Measurements from ENCODE around the gene RFX1. TPM values are rescaled to one million over a fixed set of nuclear protein-coding genes. Genes with fewer than 3 reads are reported as not detected.
"Not testable (repeated sequence)": the region's sequence is repeated elsewhere in the genome, so short reads cannot be mapped to it uniquely, and the experiment has no call there.

RFX1 gene
- polyA plus RNA-seq (2012; ENCODE audit: low read depth, missing spikeins), result 3.4 TPM

GRCh38 chr19:14006085-14006765 lies at the start of gene RFX1:
Gene RFX1, minus strand, starts transcription at chr19:14006320. Its CDS starts 12,477 bp downstream, at chr19:13993843.
- FAIRE-seq (peak; percentile 98), DNase-seq (ENCODE audit: insufficient read length, low spot score) (peak; percentile 73)
- TF ChIP-seq POLR2A (IDR thresholded peaks at IDR 0.05; ENCODE audit: low read depth, low read length) (no peak; the same call in 1 of the 2 replicates), POU2F2 (IDR thresholded peaks at IDR 0.05; ENCODE audit: low read depth, low read length) (peak; percentile 48; the same call in 1 of the 2 replicates), PAX5 (IDR thresholded peaks at IDR 0.05; ENCODE audit: insufficient read depth, low read length, severe bottlenecking) (no peak)

GRCh38 chr19:14055396-14055795 lies 49.3 kb upstream of the RFX1 start:
- TF ChIP-seq POLR2A (IDR thresholded peaks at IDR 0.05; ENCODE audit: low read depth, low read length), result no peak
- TF ChIP-seq POU2F2 (IDR thresholded peaks at IDR 0.05; ENCODE audit: low read depth, low read length), result no peak
- TF ChIP-seq POLR2AphosphoS5 (IDR thresholded peaks at IDR 0.05; ENCODE audit: low read depth, low read length), result no peak
- TF ChIP-seq TAF1 (IDR thresholded peaks at IDR 0.05; ENCODE audit: low read depth, low read length), result no peak
- no peak for TF ChIP-seq PAX5 (IDR thresholded peaks at IDR 0.05; ENCODE audit: insufficient read depth, low read length, severe bottlenecking)
- TF ChIP-seq SPI1 (IDR thresholded peaks at IDR 0.05; ENCODE audit: low read depth, low read length), result no peak
- DNase-seq (ENCODE audit: insufficient read length, low spot score) (no peak), FAIRE-seq (no peak)

GRCh38 chr19:14054721-14055120 lies 48.6 kb upstream of the RFX1 start:
- TF ChIP-seq SPI1 (IDR thresholded peaks at IDR 0.05; ENCODE audit: low read depth, low read length) (no peak), POLR2A (IDR thresholded peaks at IDR 0.05; ENCODE audit: low read depth, low read length) (no peak), TAF1 (IDR thresholded peaks at IDR 0.05; ENCODE audit: low read depth, low read length) (no peak)

GRCh38 chr19:14054099-14054498 lies 48.0 kb upstream of the RFX1 start:
- FAIRE-seq (no peak), DNase-seq (ENCODE audit: insufficient read length, low spot score) (no peak)
- no peak for TF ChIP-seq PAX5 (IDR thresholded peaks at IDR 0.05; ENCODE audit: insufficient read depth, low read length, severe bottlenecking)
- no peak for TF ChIP-seq POLR2AphosphoS5 (IDR thresholded peaks at IDR 0.05; ENCODE audit: low read depth, low read length)
- no peak for TF ChIP-seq POU2F2 (IDR thresholded peaks at IDR 0.05; ENCODE audit: low read depth, low read length)
- no peak for TF ChIP-seq SPI1 (IDR thresholded peaks at IDR 0.05; ENCODE audit: low read depth, low read length)
- TF ChIP-seq TAF1 (IDR thresholded peaks at IDR 0.05; ENCODE audit: low read depth, low read length), result no peak
- no peak for TF ChIP-seq POLR2A (IDR thresholded peaks at IDR 0.05; ENCODE audit: low read depth, low read length)

More at GRCh38 chr19:14054721-14055120, 48.6 kb upstream of the RFX1 start:
- no peak for FAIRE-seq
- DNase-seq (ENCODE audit: insufficient read length, low spot score), result no peak

- FAIRE-seq, result no peak
- no peak for DNase-seq (ENCODE audit: insufficient read length, low spot score)
- 0 out of 2 replicates have a peak, but pooled peaks have one; percentile 6 for TF ChIP-seq POLR2AphosphoS5 (IDR thresholded peaks at IDR 0.05; ENCODE audit: low read depth, low read length)
- no peak for TF ChIP-seq TAF1 (IDR thresholded peaks at IDR 0.05; ENCODE audit: low read depth, low read length)
- no peak for TF ChIP-seq SPI1 (IDR thresholded peaks at IDR 0.05; ENCODE audit: low read depth, low read length)
- no peak for TF ChIP-seq PAX5 (IDR thresholded peaks at IDR 0.05; ENCODE audit: insufficient read depth, low read length, severe bottlenecking)
- TF ChIP-seq POU2F2 (IDR thresholded peaks at IDR 0.05; ENCODE audit: low read depth, low read length), result no peak
- TF ChIP-seq POLR2A (IDR thresholded peaks at IDR 0.05; ENCODE audit: low read depth, low read length), result peak; percentile 18; the same call in 1 of the 2 replicates
Measured at GRCh38 chr19:14053500-14053899, 47.4 kb upstream of the RFX1 start.

GRCh38 chr19:14053032-14053431 lies 46.9 kb upstream of the RFX1 start:
- FAIRE-seq, result no peak

GRCh38 chr19:14052470-14052869 lies 46.4 kb upstream of the RFX1 start:
- no peak for FAIRE-seq
- no peak for DNase-seq (ENCODE audit: insufficient read length, low spot score)
- TF ChIP-seq POLR2AphosphoS5 (IDR thresholded peaks at IDR 0.05; ENCODE audit: low read depth, low read length) (no peak), TAF1 (IDR thresholded peaks at IDR 0.05; ENCODE audit: low read depth, low read length) (no peak), POU2F2 (IDR thresholded peaks at IDR 0.05; ENCODE audit: low read depth, low read length) (no peak), PAX5 (IDR thresholded peaks at IDR 0.05; ENCODE audit: insufficient read depth, low read length, severe bottlenecking) (no peak), POLR2A (IDR thresholded peaks at IDR 0.05; ENCODE audit: low read depth, low read length) (no peak), SPI1 (IDR thresholded peaks at IDR 0.05; ENCODE audit: low read depth, low read length) (no peak)

More at GRCh38 chr19:14053032-14053431, 46.9 kb upstream of the RFX1 start:
- no peak for TF ChIP-seq POLR2A (IDR thresholded peaks at IDR 0.05; ENCODE audit: low read depth, low read length)
- no peak for TF ChIP-seq SPI1 (IDR thresholded peaks at IDR 0.05; ENCODE audit: low read depth, low read length)
- DNase-seq (ENCODE audit: insufficient read length, low spot score), result no peak

GRCh38 chr19:14051980-14052379 lies 45.9 kb upstream of the RFX1 start:
- DNase-seq (ENCODE audit: insufficient read length, low spot score), result no peak
- no peak for TF ChIP-seq SPI1 (IDR thresholded peaks at IDR 0.05; ENCODE audit: low read depth, low read length)
- no peak for TF ChIP-seq POLR2A (IDR thresholded peaks at IDR 0.05; ENCODE audit: low read depth, low read length)
- TF ChIP-seq POLR2AphosphoS5 (IDR thresholded peaks at IDR 0.05; ENCODE audit: low read depth, low read length), result no peak
- no peak for TF ChIP-seq PAX5 (IDR thresholded peaks at IDR 0.05; ENCODE audit: insufficient read depth, low read length, severe bottlenecking)
- no peak for TF ChIP-seq TAF1 (IDR thresholded peaks at IDR 0.05; ENCODE audit: low read depth, low read length)
- no peak for TF ChIP-seq POU2F2 (IDR thresholded peaks at IDR 0.05; ENCODE audit: low read depth, low read length)

GRCh38 chr19:14050961-14051360 lies 44.8 kb upstream of the RFX1 start:
- DNase-seq (ENCODE audit: insufficient read length, low spot score); FAIRE-seq: not testable (repeated sequence)

More at GRCh38 chr19:14051980-14052379, 45.9 kb upstream of the RFX1 start:
- no peak for FAIRE-seq

GRCh38 chr19:14050512-14050911 lies 44.4 kb upstream of the RFX1 start:
- TF ChIP-seq POLR2A (IDR thresholded peaks at IDR 0.05; ENCODE audit: low read depth, low read length), result no peak
- TF ChIP-seq POU2F2 (IDR thresholded peaks at IDR 0.05; ENCODE audit: low read depth, low read length), result no peak
- no peak for TF ChIP-seq SPI1 (IDR thresholded peaks at IDR 0.05; ENCODE audit: low read depth, low read length)
- no peak for TF ChIP-seq POLR2AphosphoS5 (IDR thresholded peaks at IDR 0.05; ENCODE audit: low read depth, low read length)
- no peak for TF ChIP-seq PAX5 (IDR thresholded peaks at IDR 0.05; ENCODE audit: insufficient read depth, low read length, severe bottlenecking)
- TF ChIP-seq TAF1 (IDR thresholded peaks at IDR 0.05; ENCODE audit: low read depth, low read length), result no peak
- DNase-seq (ENCODE audit: insufficient read length, low spot score) (no peak), FAIRE-seq (no peak)
